NB4 (cell line): Measurements from ENCODE around the gene IFNW1.
A peak's percentile ranks its signal among the peaks of the same experiment; 100 is the strongest.

Experiments used
- DNase-seq: peaks from one replicate; pipeline ENCODE4 v3.0.0; 2010; ENCODE audit warnings: low read depth
- H3K4me3 ChIP-seq: one replicate; pipeline ENCODE4 v1.5.1; 2011; ENCODE audit warnings: mild to moderate bottlenecking, low read depth, low read length, moderate library complexity
- MYC ChIP-seq: IDR thresholded peaks from 2 replicates; pipeline ENCODE4 v1.6.1; 2011; ENCODE audit warnings: low read depth, low read length
- POLR2A ChIP-seq: IDR thresholded peaks from 2 replicates; pipeline ENCODE4 v1.6.1; 2011; ENCODE audit warnings: mild to moderate bottlenecking; ENCODE audit not compliant: insufficient read length; ENCODE audit errors: extremely low read depth
- TF ChIP-seq, protein P1 (sequence below): IDR thresholded peaks from one replicate; pipeline ENCODE4 v1.5.1; 2012; ENCODE audit warnings: low read depth, low read length
- TF ChIP-seq, protein P2 (sequence below): IDR thresholded peaks from 2 replicates; pipeline ENCODE4 v1.6.1; 2011; ENCODE audit warnings: low read depth, low read length

IFNW1 gene

DNA sequence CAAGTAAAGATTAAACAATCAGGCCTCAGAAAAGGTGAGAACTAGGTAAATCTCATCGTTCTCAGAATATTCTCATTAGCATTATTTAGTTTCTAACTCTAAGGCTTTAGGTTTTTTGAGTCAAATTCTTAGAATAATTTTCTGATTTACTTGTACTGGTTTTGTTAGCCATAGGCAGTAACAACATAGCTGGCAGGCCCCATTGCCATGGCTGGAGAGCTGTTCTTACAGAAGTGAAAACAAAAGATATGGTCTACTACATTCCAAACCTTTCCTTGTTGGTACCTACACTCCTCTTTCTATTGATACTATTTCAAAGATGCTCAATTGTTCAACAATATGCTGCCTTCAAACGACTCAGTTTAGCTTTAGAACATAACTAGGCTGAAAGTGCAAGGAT is 27.3 kb downstream of the IFNW1 start:
- TF ChIP-seq, protein P1, sequence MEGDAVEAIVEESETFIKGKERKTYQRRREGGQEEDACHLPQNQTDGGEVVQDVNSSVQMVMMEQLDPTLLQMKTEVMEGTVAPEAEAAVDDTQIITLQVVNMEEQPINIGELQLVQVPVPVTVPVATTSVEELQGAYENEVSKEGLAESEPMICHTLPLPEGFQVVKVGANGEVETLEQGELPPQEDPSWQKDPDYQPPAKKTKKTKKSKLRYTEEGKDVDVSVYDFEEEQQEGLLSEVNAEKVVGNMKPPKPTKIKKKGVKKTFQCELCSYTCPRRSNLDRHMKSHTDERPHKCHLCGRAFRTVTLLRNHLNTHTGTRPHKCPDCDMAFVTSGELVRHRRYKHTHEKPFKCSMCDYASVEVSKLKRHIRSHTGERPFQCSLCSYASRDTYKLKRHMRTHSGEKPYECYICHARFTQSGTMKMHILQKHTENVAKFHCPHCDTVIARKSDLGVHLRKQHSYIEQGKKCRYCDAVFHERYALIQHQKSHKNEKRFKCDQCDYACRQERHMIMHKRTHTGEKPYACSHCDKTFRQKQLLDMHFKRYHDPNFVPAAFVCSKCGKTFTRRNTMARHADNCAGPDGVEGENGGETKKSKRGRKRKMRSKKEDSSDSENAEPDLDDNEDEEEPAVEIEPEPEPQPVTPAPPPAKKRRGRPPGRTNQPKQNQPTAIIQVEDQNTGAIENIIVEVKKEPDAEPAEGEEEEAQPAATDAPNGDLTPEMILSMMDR: no peak
- TF ChIP-seq POLR2A: no peak
- no peak for DNase-seq
- H3K4me3 ChIP-seq: no peak overlapping the region

DNA sequence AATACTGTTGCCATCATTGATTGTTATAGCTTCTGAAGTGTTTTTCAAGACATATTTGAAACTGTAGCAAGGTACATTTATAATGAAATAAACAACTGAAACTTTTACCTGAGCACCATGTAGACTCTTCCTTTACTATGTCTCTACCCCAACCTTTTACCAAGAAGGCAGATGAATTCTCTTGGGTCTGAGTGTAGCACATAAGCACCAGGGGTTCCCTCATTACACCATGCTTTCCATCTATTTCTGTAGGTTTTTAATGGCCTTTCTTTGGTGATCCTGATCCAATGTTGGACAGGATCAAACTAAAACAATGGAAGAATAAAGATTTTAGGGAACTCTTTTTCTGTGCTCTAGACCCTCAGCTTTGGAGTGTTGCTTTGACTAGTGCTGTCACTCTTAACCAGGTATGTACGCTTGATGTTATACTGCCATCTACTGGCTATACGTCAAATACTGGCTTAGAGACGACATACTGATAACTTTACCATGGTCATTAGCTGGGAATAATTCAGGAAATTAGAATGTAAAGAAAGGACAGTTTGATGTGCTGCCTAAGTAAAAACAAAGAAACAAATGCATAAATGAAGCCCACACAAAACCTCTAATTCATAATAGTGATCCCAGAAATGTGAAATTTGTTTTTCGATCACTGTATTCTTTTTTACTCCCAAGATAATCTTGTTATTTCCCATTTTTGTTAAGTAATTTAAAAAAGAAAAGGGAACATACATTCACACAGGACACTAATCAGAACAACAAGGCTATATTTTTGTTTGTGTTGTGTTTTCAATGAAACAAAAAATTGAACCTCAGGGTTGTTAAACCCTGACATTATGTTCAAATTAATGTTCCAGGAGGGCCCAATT is 30.7 kb downstream of the IFNW1 start:
- peak; percentile 92 for DNase-seq
- no peak overlapping the region for H3K4me3 ChIP-seq
- TF ChIP-seq, protein P2, sequence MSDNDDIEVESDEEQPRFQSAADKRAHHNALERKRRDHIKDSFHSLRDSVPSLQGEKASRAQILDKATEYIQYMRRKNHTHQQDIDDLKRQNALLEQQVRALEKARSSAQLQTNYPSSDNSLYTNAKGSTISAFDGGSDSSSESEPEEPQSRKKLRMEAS: no peak
- TF ChIP-seq, protein P1: peak; percentile 88

DNA sequence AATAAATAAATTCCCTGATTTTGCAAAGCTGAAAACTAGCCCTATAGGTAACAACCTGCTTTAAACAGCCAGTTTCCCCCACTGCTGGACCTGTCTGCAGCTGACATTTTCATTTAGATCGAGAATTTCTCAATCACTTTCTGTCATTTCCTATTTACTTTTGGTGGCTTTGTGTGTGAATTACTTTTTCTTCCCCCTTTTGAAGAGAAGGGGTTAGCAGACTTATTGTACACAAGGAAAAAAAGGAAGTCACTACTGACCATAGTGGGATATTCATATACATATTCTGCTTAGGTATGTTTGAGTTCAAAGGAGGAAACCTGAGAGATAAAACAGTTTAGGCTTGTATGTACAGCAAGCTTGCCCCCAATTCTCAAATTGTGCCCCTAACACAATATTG is 36.8 kb downstream of the IFNW1 start:
- DNase-seq: peak; percentile 89
- TF ChIP-seq, protein P2: no peak
- TF ChIP-seq POLR2A: no peak
- TF ChIP-seq MYC: peak; percentile 16; the same call in 1 of the 2 replicates
- TF ChIP-seq, protein P1: no peak
- no peak overlapping the region for H3K4me3 ChIP-seq

DNA sequence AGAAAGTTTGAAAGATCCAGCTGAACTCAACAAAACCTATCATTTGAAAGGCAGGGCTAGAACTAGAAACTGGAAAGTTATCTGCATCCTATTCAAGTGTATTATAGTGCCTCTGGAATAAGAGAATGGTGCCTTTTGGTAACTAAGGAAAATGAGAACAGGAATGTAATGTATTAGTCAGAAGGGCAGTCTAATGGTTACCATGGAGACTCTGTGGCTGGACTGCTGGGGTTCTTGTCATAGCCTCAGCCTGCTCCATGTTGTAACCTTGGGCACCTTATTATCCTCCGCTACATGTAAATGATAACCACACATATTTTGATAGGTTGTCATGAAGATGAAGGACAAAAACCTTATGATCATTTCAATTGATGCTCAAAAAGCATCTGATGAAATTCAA is 39.3 kb downstream of the IFNW1 start:
- H3K4me3 ChIP-seq: no peak overlapping the region
- no peak for DNase-seq
- TF ChIP-seq MYC: no peak
- TF ChIP-seq, protein P1: no peak
- TF ChIP-seq, protein P2: no peak
- no peak for TF ChIP-seq POLR2A

DNA sequence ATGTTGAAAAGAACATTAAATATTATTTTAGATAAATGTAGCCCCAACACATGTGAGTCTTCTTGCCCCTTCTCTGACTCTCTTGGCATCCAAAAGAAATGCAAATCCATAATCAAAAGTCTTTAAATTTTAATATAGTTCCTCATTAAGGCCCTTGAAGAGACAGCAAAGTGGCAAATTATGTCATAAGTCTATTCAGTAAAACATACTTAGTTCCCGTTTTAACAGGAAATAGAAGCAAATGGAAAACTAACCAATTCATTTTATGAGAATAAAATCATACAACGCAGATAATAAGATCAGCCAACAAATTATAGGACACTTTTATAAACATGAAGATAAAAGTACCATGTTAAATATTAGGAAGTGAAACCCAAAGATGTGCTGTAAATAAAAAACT is 43.8 kb downstream of the IFNW1 start:
- H3K4me3 ChIP-seq: no peak overlapping the region
- TF ChIP-seq, protein P2: no peak
- TF ChIP-seq, protein P1: no peak
- no peak for TF ChIP-seq MYC
- TF ChIP-seq POLR2A: no peak
- DNase-seq: peak; percentile 69
